T1000 (cell line): ENCODE data around the gene GPRC6A.
"Not testable (repeated sequence)": the region's sequence is repeated elsewhere in the genome, so short reads cannot be mapped to it uniquely, and the experiment has no call there.

Source experiments
- DNase-seq: peaks from one replicate; lab custom pipeline; 2025; ENCODE audit warnings: mixed read lengths; lab: John Stamatoyannopoulos, UW

The GPRC6A gene

GRCh38 chr6:116828983-116829382 is at the start of gene GPRC6A:
TSS of gene GPRC6A (minus strand) at chr6:116829083. CDS start at chr6:116829013, 70 bp downstream.
- no peak for DNase-seq

- DNase-seq, result no peak
These were observed 48.9 kb upstream of the GPRC6A start for GRCh38 chr6:116877743-116878142.

DNA sequence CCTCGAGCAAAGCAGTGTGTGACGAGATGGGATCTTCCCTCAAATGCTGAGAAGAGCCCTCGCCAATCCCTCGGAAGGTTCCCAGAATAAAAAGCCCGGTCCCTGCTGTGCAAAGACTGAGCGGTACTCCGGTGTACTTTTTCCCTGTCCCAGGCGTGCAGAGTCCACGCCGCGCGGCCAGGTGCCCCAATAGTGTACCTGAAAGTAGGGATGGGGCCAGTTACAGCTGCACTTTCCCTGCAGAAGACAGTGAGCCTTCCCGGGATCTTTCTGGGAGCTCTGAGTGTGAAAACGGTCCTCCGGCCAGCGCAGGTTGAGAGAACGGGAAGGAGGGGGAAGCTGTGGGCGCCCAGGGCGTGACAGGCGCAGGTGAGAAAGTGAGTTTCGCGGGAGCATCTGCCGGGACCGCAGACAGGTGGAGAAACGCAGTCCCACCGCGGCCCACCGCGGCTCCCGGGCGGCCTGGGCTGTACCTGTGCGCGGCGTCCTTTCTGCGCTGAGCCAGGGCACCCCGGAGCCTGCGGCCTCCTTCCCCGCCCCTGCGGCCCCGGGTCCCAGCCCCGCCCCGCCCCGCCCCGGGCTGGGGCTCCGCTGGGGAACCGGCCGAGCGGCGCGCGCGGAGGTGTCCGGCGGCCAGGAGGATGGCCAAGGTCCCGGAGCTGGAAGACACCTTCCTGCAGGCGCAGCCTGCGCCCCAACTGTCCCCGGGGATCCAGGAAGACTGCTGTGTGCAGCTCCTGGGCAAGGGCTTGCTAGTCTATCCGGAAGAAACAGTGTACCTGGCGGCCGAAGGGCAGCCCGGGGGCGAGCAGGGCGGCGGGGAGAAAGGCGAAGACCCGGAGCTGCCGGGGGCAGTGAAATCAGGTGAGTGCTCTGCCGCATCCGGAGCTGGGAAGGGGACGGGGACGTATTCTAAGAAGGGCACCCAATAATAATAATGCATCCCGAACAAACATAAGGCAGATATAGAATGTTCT is 48.0 kb upstream of the GPRC6A start, which contains the start of gene RFX6:
RFX6 (plus strand) TSS at position 608 of the 977 bp plus-strand sequence; CDS start at position 642, 34 bp downstream.
- DNase-seq, result no peak

DNA sequence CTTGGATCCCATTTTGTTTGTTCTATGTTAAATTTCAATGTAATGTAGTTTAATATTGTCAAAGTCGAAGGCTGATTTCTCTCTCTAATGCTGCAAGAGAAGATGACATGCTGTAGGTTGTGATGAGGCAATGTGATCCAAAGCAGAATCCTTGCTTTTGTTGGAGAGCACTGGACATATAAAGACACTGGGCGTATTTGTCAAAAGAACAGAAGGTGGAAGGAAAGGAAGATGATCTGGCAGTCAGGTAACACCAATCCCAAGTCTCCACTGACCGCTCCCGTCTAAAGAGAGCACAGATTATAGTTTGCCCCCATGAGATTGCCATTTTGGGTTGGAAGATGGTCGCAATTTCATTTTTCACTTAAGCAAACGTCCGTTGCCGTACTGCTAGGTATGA is 47.2 kb upstream of the GPRC6A start:
- no peak for DNase-seq

GRCh38 chr6:116872771-116873170 is 43.9 kb upstream of the GPRC6A start:
- DNase-seq, result no peak

DNA sequence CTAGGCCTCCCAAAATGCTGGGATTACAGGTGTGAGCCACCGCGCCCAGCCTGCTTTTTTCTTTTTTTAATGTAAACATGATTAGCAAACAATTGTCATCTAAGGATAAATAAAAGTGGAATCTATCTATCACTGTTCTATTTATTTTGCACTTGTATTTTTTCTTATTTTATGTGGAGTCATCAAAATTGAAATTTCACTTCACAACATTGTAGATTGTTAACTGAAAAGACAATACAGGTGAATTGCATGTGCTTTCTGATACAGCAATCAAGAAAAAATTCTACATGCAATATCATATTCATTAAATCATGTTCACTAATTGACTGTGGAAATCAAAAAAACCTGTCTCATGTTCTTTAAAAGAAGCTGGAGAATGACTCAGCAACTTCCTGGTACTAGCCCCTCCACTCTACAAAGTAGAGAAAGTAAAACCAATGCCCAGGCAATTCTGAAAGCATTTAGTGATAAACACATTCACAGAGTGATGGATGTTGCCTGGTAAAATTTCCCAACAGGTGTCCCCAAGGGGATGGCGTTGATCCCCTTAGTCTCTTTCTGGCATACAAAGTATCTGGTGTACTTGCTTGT is 37.5 kb upstream of the GPRC6A start:
- no peak for DNase-seq

- DNase-seq, result no peak
These were observed 30.4 kb upstream of the GPRC6A start for GRCh38 chr6:116859264-116859663.

- DNase-seq, result no peak
These were observed 29.2 kb upstream of the GPRC6A start for GRCh38 chr6:116858060-116858459.

DNA sequence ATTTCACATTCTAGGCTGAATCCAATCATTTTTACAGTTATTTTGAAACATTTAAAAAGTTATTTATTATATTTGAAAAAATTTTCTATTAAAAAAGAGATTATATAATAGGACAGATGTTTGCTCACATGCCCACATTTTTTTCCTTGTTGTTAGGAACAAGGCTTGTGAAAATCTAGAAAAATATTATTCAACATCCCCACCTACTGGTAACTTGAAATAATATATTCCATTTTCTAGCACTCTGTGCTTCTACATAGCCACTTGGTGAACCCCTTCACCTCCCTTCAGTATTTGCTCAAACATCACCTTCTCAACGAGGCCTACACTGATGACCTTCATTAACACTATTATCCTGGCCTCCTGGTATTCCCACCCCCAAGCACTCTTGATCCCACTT is 18.3 kb upstream of the GPRC6A start:
- DNase-seq, result no peak

DNA sequence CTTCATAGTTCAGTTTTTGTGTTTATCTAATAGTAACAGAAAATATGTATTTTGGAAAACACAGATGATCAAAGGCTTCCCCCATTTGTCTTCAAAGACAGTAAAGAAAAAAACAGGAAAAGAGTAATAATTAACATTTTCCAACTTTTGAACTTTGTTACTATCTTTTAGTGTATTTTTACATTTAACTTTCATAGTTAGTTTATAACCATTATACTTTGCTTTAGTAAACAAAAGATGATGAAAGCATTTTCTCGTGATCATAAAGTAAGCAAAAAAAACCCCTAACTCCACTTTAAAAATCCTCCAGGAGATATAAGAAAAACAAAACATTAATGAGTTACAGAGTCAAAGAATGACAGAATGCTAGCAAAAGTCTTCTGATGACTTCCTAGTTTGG is 13.6 kb upstream of the GPRC6A start:
- no peak for DNase-seq

- no peak for DNase-seq
These were observed 11.2 kb upstream of the GPRC6A start for GRCh38 chr6:116840091-116840490.

GRCh38 chr6:116836606-116837342 is 7.9 kb upstream of the GPRC6A start:
- DNase-seq, result no peak

GRCh38 chr6:116834526-116834925 is 5.6 kb upstream of the GPRC6A start:
- not testable (repeated sequence) for DNase-seq

GRCh38 chr6:116827561-116828240 is 1.2 kb downstream of the GPRC6A start:
- no peak for DNase-seq

- DNase-seq, result not testable (repeated sequence)
These were observed 12.5 kb downstream of the GPRC6A start for GRCh38 chr6:116816336-116816735.

DNA sequence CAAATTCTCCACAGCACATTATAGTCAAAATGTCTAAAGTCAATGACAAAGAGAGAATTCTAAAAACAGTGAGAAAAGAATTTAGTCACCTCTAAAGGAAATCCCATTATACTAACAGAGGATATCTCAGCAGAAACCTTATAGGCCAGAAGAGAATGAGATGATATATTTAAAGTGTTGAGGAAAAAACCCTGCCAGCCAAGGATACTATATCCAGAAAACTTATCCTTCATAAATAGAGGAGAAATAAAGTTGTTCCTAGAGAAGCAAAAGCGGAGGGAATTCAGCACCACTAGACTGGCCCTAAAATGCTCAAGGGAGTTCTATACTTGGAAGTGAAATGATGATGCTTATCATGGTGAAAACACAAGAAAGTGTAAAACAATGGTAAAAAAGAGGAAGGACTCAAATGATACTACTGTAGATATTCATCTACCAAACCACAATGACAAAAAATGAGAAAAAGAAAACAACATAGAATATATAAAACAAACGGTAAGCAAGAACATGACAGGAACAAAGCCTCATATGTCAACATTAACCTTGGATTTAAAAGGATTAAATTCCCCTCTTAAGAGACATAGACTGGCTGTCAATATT is 16.7 kb downstream of the GPRC6A start:
- DNase-seq, result no peak

GRCh38 chr6:116801971-116802370 is 26.9 kb downstream of the GPRC6A start:
- no peak for DNase-seq

- DNase-seq, result no peak
These were observed 28.9 kb downstream of the GPRC6A start for GRCh38 chr6:116799945-116800344.

DNA sequence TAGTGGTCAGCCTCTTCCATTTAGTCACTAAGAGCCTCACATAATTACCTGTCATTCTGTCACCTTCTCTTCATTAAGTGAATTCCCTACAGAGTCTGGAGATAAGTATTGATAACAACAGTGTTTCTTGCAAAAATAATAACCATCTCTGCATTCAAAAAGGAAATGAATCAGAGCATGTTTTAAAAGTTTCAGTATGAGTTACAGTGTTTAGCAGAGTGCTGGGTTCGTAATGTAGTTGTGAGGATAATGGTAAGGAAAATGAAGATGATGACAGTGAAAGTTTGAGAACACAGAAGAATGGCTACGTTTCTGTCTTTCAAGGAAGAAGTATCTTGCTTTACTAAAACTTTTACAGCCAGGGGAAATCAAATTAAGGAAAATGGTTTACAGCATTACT is 31.3 kb downstream of the GPRC6A start:
- no peak for DNase-seq

DNA sequence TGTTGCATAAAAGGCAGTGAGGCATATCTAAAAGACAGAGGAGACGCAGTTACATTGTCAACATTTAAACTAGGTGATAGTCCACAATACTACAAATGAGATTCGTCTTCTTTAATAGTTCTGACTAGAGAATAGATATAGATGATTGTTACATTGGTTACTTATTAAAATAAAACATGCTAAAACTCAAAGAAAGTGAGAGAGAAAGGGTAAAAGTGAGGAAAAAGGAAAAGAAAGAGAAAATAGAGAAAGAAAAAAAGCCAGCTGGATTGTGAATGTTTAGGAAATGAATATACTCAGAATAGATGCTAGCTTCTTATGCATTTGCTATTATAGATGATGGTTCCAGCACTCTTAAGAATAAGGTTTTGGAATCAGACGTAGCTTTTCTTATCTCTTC is 35.7 kb downstream of the GPRC6A start:
- DNase-seq, result no peak

GRCh38 chr6:116783852-116784251 is 45.0 kb downstream of the GPRC6A start:
- DNase-seq, result no peak
